ENCODE results near the gene RTN4RL1.

- TF ChIP-seq, protein P1, sequence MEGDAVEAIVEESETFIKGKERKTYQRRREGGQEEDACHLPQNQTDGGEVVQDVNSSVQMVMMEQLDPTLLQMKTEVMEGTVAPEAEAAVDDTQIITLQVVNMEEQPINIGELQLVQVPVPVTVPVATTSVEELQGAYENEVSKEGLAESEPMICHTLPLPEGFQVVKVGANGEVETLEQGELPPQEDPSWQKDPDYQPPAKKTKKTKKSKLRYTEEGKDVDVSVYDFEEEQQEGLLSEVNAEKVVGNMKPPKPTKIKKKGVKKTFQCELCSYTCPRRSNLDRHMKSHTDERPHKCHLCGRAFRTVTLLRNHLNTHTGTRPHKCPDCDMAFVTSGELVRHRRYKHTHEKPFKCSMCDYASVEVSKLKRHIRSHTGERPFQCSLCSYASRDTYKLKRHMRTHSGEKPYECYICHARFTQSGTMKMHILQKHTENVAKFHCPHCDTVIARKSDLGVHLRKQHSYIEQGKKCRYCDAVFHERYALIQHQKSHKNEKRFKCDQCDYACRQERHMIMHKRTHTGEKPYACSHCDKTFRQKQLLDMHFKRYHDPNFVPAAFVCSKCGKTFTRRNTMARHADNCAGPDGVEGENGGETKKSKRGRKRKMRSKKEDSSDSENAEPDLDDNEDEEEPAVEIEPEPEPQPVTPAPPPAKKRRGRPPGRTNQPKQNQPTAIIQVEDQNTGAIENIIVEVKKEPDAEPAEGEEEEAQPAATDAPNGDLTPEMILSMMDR (IDR thresholded peaks at IDR 0.05), result no peak
- no peak for TF ChIP-seq POLR2A (IDR thresholded peaks at IDR 0.05)
These were observed 6.2 kb downstream of the RTN4RL1 start for GRCh38 chr17:2018716-2019510.
